ENCODE data around the gene HYPK.

The HYPK gene, protein sequence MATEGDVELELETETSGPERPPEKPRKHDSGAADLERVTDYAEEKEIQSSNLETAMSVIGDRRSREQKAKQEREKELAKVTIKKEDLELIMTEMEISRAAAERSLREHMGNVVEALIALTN

DNA sequence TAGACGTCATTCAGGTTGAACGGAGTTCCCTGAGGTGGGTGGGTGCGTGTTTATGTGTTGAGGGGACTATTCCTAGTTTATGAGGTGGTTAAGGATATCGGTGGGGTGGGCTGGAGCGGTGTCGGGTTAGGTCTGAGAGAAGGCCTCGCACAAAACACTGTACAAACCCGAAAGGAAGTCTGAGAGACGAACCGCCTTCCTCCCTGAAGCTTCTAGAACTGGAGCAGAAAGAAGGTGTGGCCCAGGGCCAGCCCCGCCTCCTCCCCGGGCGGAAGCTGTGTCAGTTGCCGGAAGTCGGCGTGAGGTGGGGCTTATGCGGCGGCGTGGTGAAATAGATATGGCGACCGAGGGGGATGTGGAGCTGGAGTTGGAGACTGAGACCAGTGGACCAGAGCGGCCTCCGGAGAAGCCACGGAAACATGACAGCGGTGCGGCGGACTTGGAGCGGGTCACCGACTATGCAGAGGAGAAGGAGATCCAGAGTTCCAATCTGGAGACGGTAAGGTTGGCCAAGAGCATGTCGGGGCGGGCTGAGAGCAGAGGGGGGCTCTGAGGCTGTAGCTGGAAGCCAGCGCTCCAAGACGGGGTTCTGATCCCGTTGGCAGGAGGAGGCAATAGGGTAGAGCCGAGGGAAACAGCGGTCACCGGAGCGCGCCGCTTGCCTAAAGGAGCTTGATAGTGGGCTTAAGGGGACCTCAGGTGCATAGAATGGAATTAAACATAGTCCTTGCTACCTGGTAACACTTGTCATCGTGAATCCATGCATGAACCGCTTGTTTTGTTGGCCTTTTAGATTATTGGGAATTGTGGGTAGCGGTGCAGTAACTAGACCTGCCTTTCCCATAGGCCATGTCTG lies at the start of gene HYPK:
Gene HYPK, plus strand, starts transcription at position 314 of the 856 bp plus-strand sequence. Its CDS starts 24 bp downstream, at position 338.
- no peak for DNase-seq (ENCODE audit: low spot score)

DNA sequence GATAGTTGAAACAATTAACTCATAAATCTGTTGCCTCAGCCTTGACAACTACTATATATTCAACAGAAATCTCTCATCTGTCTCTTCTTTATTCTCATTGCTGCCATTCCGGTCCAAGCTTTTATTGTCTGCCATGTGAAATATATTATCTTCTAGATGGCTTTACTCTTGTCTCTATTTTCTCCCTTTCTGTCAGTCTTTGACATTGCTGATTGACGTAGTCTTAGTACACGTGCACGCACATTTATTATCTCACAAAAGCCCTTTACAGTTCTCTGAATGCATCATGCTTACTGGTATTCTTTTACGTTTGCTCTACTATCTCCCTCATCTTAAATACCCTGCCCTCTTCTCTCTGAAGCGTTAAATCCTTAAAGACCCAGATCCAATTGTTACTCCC lies 48.5 kb upstream of the HYPK start:
- no peak for DNase-seq (ENCODE audit: low spot score)

DNA sequence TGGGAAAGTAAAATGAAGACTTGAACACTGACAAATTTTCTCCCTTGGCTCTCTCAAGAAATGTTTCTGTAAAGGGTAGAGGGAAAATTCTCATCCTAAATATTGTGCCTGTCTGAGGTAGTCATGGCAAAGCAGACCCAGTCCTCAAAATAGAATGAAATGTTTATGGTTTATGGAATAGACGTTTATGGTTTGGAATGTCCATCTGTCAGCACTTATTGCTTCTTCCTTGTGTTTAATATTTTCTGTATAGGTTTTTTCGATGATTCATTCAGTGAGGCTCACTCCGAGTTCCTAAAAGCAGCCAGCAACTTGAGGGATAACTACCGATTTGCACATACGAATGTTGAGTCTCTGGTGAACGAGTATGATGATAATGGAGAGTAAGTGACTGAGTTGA lies 37.6 kb upstream of the HYPK start:
- no peak for DNase-seq (ENCODE audit: low spot score)

DNA sequence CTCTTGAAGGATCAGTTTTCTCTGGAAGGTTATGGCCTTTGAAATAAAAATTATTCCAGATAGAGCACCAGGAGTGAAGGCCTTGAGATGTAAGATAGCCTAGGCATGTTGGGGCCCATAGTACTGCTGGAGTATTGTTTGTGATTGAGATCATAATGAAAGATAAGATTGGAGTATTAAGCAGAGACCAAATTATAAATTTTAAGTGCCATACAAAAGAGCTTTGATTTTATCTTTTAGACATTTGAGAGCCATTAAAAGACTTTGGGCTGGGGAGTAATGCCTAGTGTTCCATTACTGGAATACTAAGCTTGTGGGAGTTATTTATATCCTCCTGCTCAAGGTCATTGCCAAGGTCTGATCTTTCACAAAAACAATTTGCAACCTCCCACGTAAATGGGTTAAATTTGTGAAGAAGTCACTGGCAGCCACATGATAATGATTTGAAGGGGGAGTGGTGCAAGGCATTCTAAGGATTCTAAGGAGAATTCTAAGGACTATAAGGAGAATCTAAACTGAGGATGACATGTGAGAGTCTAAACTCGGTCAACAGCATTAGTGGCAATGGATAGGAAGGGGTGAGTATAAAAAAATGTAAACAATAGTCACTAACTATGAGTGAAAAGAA lies 36.5 kb upstream of the HYPK start:
- DNase-seq (ENCODE audit: low spot score): no peak

DNA sequence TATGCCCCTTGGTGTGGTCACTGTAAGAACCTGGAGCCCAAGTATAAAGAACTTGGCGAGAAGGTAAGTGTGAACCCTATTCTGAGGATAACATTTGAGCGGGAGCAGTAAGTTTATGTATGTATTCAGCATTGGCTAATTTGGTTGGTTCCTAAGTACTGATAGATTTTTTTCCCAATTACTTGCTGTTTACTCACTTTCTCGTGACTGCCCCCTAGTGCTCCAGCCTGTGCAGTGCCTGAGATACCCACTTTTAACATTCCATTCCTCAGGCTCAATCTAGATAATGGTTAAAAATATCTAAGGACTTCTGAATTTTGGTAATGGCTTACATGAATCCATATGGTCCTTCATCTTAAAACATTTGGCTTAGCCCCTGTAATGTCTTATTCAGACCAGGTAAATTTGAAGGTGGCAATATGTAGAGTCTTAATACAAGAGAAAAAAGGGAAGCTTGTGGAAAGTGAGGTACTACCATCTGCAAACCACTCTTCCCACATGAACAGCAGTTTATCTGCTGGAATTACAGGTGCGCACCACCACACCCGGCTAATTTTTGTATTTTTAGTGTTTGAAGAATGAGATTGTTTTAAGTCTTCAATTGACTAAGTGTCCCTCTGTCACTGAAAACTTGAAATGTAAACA lies 30.7 kb upstream of the HYPK start:
- no peak for DNase-seq (ENCODE audit: low spot score)

DNA sequence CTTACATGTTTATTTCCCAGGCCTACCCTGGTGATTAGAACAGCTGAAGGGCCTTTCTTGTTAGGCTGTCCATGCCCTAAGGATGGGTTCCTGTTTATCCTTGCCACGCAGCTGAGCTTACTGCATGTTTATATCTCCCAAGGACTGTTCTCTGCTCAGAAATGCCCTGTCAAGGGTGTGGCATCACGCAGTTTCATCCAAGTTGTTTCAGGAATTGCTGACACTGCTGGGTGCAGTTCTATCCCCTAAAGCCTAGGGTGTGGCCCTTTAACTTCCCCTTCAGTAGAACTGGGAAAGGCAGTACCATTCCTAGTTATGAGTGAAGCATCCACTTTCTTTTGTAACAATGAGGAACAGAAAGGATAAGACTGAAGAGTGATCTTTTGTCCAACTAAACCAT lies 28.6 kb upstream of the HYPK start:
- DNase-seq (ENCODE audit: low spot score): no peak

DNA sequence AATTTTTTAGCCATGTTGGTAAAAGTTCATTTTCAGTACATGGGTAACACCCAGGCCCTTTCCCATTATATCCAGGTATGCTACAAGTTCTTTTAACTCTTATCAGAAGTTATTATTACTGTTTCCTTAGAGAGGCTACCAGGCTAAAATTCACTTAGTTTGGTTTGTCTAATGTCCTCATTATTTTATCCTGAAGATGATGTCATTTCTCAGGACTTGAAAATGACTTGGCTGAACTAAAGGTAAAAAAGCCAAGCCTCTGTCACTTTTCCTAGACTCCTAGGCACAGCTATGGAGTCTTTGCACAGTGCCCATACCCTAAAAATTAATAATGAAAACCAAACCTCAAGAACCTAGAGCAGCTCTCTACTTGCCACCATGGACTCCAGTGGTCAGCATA lies 27.8 kb upstream of the HYPK start:
- DNase-seq (ENCODE audit: low spot score): no peak

DNA sequence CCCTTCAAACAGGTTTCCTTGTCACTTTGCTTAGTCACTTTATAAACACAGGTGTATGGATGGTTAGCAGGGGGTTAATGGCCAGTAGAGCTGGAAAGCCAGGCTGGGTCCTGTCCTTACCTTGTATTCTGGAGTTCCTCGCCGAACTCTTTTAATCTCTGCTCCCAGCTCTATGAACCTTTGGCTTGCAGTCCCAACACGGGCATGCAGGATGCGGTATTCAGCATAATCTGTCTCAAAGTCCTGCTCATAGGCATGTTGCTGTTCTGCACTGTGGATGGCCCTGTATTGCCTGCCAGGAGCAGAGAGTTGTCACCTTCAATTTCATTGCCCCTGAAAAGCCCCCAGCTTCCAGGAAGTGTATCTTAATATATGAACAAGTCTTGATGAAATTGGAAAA lies 26.3 kb upstream of the HYPK start:
- DNase-seq (ENCODE audit: low spot score): no peak

DNA sequence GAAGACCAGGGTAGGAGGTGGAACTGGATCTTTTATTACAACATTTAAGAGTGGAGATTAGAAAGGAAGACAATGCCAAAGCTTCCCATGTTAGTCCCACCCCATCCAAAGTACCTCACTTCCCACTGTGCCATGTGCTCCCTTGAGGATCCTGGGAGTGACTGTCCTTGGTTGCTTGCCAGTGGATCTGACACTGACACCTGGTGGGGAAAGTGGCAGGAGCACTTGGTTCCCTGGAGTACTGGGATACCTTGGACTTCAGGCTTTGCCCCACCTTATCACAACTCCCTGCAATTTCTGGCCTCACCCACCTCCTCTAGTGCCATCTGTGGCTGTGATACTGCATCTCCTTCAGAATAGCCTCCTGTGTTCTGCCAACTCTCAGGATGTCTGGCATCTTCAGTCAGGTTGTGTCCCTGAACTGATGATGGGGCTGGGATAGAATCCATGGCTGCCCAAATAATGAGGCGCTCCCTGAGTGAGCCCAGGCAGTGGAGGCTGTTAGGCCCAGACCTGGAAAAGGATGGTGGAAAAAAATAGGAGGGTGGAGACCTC lies 24.9 kb upstream of the HYPK start:
- no peak for DNase-seq (ENCODE audit: low spot score)

DNA sequence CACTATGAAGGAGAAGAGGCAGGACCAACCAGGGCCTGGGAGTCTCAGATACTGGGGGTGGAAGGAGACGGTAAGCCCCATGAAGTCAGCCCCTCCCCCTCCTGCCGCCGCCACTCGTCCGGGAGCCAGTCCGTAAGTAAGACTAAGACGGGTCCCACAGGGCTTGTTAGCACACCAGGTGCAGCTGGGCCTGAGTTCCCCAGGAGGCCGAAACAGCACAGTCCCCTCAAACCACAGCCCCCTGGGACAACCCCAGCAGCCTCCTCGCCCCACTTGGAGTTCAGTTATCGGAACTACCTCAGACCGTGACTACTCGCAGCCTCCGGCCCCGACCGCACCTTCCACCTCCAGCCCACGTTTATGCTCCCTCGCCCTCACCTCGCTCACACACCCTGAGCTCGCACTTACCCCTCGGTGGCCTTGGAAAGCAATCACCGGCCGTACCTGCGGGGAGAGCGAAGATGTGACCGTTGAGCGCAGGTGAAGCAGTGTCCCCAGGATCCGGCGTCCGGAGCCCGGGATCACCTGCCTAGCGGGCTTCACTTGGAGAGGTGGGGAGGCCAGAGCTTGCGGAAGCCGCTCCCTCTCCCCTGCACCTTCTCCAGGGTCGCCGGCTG lies 24.2 kb upstream of the HYPK start:
- no peak for DNase-seq (ENCODE audit: low spot score)

DNA sequence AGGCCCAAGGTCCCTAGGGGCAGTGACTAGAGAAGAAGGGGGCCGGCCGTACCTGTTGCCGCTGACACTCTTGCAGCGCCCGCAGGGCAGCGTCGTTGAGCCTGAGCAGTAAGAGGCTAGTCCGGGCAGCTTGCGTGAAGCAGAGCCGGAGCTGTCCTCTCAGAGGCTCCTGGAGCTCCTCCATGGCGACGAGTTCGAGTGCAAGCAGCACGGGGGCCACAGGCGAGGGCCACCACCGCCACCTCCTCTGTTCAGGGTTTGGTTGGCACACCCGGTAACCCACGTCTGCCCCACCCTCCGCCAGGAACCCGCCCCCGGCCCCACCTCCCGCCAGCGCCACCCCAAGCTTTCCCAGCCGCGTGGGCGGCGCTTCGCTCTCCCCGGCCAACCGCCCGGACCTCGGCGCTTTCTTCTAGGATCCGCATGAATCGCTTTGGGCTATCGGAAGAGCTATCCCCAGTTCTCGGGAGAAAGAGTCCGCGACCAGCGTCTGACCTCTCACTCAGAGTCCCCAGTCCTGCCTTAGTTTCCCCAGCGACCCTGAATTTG lies 23.6 kb upstream of the HYPK start, which contains the start of gene ELL3:
Gene ELL3, minus strand, starts transcription at position 249 of the 549 bp plus-strand sequence. Its CDS starts 65 bp downstream, at position 184.
- DNase-seq (ENCODE audit: low spot score): no peak

DNA sequence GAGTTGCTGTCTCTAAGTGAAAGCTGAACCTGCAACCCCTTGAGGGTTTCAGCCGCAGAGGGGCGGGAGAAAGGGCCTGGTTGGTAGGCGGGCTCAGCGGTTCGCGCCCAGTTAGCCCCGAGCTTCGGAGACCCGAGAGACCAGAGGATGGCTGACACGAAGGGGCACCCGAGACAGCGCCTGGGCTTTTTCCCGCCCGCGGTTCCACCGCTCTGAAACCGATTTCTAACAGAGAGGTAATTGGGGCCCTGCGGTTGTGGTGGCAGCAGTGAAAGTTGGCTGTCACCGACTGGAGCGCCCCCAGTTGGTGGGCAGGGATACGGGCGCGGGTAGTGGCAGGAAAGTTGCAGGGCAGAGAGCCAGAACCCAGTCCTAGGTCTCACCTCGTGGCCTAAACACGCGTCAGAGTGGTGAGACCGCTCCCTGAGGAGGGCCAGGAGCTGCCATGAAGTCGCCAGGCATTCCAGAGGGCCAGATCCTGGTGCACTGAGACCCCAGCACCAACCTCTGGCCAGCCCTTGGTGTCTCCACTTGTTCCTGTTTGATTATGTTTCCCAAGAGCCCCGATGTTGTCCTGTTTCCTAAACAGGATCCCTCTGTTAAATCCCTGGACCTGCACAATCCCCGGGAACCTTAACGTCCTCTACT lies 23.0 kb upstream of the HYPK start:
- no peak for DNase-seq (ENCODE audit: low spot score)

DNA sequence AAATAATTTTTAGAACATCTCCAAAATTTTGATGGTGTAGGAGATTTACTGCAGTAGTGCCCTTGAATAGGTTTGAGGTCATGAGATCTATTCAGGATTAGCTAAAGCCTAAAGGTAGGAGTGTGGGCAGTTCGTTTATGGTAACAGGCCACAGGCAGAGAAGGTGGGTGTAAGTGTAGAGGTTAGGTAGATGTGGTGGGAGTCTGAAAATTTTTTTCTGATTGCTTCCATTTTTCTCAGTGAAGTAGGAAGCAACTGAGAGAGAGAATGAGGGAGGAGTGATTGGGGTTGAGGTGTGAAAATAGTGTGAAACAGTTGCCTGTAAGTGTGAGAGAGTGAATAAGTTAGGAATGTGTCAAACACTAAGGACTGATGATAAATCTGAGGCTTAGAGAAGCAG lies 21.4 kb upstream of the HYPK start:
- no peak for DNase-seq (ENCODE audit: low spot score)

DNA sequence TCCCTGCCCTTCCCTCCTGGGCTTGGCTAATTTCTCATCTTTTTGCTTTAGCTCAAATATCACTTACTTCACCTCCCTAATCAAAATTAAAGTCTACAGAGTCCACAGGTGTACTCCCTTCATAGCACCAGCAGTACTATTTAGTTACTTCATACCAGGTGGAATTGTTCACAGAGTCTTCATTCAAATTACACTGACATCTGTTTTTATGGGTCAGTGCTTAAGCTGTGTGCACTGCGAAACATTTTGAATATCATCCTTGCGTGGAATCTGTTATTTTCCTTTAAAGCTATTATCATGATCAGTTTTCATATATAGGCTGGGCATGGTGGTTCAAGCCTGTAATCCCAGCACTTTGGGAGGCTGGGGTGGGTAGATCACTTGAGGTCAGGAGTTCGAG lies 11.0 kb upstream of the HYPK start:
- no peak for DNase-seq (ENCODE audit: low spot score)

DNA sequence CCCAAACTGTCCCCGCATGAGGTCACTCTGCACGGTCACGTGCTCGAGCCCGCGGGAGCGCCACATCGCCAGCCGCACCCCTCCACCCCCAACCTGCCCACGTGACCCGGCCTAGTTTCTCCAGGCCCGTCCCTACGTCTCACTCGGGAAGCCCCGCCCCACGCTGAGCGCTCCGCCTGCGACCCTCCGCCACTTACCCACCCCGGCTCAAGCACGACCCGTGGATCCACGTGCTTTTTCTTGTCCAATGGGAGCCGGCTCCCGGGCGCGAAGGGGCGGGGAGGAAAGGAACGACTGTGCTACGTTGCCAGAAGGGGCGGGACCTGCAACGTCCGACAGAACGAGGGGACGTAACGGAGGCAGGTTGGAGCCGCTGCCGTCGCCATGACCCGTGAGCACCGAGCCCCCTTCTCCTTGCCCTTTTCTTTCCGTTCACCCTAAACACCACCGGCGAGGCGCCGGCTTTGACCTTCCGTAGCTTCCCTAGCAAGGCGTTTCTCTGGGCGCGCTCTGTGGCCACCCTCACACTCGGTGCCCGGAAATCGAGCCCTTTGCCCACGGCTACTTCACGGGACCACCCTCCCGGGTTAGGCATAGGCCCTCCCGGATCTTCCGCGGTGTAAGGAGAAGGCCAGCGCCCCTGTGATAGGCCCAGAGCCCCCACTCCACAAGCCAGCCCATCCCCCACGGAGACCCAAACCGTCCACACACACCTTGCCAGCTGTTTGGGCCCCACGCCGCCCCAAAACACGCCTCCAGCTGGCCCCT lies 8.2 kb upstream of the HYPK start, which contains the start of gene SERF2:
Gene SERF2, plus strand, starts transcription at position 328 of the 768 bp plus-strand sequence. Its CDS starts 57 bp downstream, at position 385.
- DNase-seq (ENCODE audit: low spot score): peak; percentile 94

DNA sequence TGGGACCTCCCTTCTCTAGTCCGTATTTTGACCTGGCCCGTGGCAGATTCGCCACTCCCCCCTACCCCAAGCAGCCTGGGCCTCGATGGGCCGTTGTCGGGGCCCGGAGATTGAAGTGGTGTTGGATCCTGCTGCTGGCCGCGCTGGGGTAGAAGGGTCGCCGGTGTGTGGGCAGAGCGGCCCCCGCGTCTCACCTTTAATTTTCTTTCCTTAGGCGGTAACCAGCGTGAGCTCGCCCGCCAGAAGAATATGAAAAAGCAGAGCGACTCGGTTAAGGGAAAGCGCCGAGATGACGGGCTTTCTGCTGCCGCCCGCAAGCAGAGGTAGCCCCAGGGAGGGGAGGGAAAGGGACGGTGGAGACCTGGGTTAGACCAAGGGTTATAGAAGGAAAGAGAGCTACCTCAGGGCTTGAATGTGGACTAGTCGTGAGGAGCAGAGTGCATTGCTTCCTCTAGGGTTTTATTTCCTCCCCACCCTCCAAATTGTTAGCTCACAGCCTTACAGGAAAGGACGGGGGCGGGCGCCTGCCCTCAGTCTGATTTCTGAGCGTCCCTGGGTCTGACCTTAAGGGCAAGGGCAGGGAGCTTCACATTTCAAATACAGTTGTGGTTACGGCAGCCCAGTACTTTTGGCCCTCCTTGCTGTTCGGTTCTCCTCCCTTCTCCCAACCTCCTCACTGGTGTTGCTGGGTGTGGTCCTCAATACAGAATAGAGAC lies 7.5 kb upstream of the HYPK start:
- no peak for DNase-seq (ENCODE audit: low spot score)

DNA sequence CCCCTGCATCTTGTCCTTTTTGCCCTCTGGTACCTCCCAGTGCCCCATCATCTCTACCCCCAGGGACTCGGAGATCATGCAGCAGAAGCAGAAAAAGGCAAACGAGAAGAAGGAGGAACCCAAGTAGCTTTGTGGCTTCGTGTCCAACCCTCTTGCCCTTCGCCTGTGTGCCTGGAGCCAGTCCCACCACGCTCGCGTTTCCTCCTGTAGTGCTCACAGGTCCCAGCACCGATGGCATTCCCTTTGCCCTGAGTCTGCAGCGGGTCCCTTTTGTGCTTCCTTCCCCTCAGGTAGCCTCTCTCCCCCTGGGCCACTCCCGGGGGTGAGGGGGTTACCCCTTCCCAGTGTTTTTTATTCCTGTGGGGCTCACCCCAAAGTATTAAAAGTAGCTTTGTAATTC lies 6.8 kb upstream of the HYPK start:
- no peak for DNase-seq (ENCODE audit: low spot score)

DNA sequence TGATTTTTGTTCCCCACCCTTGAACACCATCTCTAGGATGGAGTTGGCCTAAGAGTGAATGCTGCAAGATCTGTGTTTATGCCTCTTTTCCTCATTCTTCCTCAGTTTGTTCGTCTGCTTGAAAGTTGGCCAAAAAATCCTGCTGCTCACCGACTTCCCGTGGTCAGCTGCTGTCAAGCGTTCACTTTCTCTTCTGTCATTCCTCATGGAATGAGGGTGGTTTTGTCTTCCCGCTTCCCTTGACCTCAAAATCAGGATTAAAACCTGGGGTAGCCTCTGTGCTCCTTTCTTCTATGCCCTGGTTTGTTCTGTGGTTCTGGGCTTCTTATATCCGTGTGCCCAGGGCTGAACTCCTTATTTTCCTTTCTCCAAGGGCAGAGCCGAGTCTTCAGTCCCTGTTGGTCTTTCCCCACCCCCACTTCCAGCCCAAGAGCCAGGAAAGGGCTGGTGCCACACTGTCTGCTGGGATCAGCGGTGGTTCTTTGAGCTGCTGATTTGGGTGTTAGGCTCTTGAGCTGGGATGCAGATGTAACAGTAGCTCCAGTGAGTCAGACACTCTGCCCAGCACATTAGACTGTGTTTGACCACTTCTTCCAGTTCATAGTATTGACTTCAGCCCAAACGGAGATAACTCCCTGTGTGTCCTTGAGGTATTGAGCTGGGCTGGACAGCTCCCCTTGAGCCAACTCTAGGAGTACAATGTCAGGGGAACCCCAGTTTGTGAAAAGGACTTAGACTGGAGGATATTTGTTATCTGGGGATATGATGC lies 5.9 kb upstream of the HYPK start:
- DNase-seq (ENCODE audit: low spot score): no peak

DNA sequence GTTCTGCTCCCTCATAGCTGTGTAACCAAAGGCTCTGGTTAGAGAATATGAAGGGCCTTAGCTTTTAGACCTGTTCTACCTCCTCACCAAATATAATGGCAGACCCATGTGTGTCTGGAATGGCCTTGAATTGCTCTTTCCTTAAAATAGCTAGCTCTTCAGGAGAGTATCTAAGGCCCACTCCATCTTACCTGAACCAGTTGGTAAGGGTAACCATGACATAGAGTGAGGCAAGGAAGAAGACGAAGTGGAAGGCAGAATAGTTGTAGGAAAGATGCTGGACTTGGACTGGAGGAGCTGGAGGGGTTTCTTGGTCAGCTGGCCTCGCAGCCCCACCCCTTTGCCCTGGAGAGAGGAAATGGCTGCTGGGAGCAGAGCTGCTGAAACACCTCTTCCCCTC lies 5.2 kb upstream of the HYPK start:
- DNase-seq (ENCODE audit: low spot score): no peak
